ENCODE data around the gene BANK1.

The BANK1 gene

DNA sequence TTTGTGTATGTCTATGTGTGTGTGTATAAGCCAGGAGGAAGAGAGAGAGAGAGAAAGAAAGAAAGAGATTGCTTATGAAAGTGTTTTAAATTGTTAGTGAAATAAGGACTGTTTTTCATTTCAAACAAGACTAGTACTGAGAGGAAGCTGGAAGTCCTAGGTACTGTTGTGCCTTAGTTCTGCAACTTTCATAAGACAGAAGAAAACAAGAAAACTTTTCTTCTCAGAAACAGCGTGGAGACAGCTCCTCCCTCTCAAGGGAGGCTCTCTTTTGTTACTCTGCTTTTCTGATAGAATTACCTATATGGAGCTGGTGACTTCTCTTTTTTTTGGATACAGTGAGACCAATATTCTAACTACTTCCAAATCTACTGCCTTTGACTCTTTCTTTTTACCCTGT is 62.5 kb downstream of the BANK1 start:
- Mint-ChIP-seq H3K36me3 (ENCODE audit: low read depth) (no peaks in the 10 kb centered on the region), H3K27ac (no peak overlapping the region), H3K4me3 (no peak overlapping the region), H3K4me1 (no peaks in the 10 kb centered on the region), H3K9me3 (no peaks in the 10 kb centered on the region), H3K27me3 (ENCODE audit: low read depth) (no peaks in the 10 kb centered on the region)
- TF ChIP-seq, protein P1, sequence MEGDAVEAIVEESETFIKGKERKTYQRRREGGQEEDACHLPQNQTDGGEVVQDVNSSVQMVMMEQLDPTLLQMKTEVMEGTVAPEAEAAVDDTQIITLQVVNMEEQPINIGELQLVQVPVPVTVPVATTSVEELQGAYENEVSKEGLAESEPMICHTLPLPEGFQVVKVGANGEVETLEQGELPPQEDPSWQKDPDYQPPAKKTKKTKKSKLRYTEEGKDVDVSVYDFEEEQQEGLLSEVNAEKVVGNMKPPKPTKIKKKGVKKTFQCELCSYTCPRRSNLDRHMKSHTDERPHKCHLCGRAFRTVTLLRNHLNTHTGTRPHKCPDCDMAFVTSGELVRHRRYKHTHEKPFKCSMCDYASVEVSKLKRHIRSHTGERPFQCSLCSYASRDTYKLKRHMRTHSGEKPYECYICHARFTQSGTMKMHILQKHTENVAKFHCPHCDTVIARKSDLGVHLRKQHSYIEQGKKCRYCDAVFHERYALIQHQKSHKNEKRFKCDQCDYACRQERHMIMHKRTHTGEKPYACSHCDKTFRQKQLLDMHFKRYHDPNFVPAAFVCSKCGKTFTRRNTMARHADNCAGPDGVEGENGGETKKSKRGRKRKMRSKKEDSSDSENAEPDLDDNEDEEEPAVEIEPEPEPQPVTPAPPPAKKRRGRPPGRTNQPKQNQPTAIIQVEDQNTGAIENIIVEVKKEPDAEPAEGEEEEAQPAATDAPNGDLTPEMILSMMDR (IDR thresholded peaks at IDR 0.05; ENCODE audit: unreplicated experiment in 3 of 3), result no peak

DNA sequence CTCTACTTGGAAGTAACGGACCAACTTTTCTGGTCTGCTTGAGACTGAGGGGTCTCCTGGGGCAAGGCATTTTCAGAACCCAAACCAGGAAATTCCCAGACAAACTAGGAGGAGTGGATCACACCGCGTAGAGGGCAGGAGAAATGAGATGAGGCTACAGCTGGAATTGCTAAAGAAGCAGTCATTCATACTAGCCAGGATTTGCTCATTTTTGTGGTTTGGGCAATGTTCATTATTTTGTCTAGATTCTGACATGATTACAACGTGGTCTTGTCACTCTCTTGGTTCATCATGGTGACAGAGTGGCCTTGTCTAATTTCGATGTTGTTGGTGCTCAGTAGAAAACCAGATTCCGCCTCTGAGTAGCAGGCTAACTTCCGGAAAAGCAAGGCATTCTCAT is 63.2 kb downstream of the BANK1 start:
- Mint-ChIP-seq H3K9me3 (no peaks in the 10 kb centered on the region), H3K27ac (no peak overlapping the region), H3K4me1 (no peaks in the 10 kb centered on the region), H3K36me3 (ENCODE audit: low read depth) (no peaks in the 10 kb centered on the region), H3K4me3 (no peak overlapping the region), H3K27me3 (ENCODE audit: low read depth) (no peaks in the 10 kb centered on the region)
- TF ChIP-seq, protein P1 (IDR thresholded peaks at IDR 0.05; ENCODE audit: unreplicated experiment in 3 of 3), result no peak

DNA sequence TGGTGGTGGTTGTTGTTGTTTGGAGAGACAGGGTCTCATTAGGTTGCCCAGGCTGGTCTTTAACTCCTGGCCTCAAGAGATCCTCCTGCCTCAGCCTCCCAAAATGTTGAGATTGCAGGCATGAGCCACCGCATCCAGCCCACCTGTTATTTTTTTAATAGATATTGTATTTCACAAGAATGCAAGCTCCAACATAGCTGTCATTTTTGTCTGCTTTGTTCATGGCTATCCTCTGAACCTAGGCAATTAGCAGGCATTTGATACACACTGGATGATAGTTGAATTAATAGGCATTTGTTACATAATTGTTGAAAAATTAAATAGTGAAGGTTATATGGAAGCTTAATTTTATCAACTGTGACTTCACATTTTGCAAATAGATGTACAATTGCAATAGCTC is 64.7 kb downstream of the BANK1 start:
- Mint-ChIP-seq H3K9me3 (no peaks in the 10 kb centered on the region), H3K4me1 (no peaks in the 10 kb centered on the region), H3K4me3 (no peak overlapping the region), H3K36me3 (ENCODE audit: low read depth) (no peaks in the 10 kb centered on the region), H3K27me3 (ENCODE audit: low read depth) (no peaks in the 10 kb centered on the region), H3K27ac (no peak overlapping the region)
- TF ChIP-seq, protein P1 (IDR thresholded peaks at IDR 0.05; ENCODE audit: unreplicated experiment in 3 of 3), result no peak

DNA sequence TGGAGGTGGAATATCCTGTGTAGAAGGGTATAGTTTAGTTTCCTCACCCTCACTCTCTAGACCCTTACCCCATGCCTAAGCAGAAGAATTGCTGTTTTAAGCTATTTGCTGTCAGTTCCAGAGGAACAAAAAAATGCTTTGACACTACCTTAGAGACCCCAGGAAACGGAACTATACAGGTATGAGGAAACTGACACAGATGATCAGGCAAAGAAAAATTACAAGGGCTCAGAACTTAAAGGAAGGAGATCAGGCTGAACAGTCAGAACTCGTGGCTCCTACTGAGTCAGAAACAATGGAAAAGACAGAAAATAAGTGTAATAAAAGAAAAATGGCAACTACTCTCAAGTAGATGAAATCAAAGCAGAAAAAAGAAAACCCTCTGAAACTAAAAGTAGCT is 65.6 kb downstream of the BANK1 start:
- no peaks in the 10 kb centered on the region for H3K9me3 Mint-ChIP-seq
- H3K4me1 Mint-ChIP-seq, result no peaks in the 10 kb centered on the region
- H3K27me3 Mint-ChIP-seq (ENCODE audit: low read depth), result no peaks in the 10 kb centered on the region
- H3K4me3 Mint-ChIP-seq, result no peak overlapping the region
- TF ChIP-seq, protein P1 (IDR thresholded peaks at IDR 0.05; ENCODE audit: unreplicated experiment in 3 of 3), result no peak
- H3K27ac Mint-ChIP-seq, result no peak overlapping the region
- no peaks in the 10 kb centered on the region for H3K36me3 Mint-ChIP-seq (ENCODE audit: low read depth)

DNA sequence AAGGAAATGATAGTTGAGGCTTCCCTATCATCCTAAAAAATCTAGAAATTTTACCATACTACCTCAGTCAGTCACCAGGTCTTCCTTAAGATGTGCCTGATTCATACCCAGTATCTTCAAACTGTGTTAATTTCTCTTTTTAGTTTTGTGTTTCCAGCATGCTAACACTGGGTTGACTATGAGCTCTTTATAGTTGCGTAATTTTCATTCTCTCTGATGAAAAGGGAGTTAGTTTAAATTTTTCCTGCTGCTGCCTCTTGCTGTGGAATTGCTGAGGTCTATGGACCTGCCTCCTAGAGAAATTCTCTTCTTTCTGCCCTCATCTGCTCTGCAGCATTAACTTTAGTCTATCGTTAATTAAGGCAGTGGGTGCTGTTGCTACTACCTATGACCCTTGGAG is 66.6 kb downstream of the BANK1 start:
- H3K27ac Mint-ChIP-seq, result no peak overlapping the region
- no peaks in the 10 kb centered on the region for H3K36me3 Mint-ChIP-seq (ENCODE audit: low read depth)
- TF ChIP-seq, protein P1 (IDR thresholded peaks at IDR 0.05; ENCODE audit: unreplicated experiment in 3 of 3), result no peak
- no peak overlapping the region for H3K4me3 Mint-ChIP-seq
- no peaks in the 10 kb centered on the region for H3K4me1 Mint-ChIP-seq
- H3K27me3 Mint-ChIP-seq (ENCODE audit: low read depth), result no peaks in the 10 kb centered on the region
- no peaks in the 10 kb centered on the region for H3K9me3 Mint-ChIP-seq

DNA sequence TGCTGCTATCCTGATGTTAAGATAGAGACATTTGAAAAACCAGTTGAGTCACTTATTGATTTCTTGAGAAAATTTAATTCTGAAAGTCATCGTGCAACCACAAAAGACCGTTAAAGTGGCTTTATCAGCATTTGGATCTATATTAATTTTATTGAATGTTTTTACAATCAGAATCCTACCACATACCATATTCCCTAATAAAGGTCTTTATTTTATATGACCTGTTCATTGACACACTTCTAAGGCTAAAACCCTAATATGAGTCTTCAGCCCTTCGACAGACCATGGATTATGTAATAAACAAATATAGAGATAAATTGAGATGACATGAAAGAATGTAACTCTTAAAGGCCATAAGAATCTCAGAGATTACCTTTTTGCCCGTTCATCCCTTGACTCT is 68.1 kb downstream of the BANK1 start:
- H3K36me3 Mint-ChIP-seq (ENCODE audit: low read depth), result no peaks in the 10 kb centered on the region
- no peak overlapping the region for H3K27ac Mint-ChIP-seq
- H3K4me1 Mint-ChIP-seq, result no peaks in the 10 kb centered on the region
- H3K9me3 Mint-ChIP-seq, result no peaks in the 10 kb centered on the region
- H3K27me3 Mint-ChIP-seq (ENCODE audit: low read depth), result no peaks in the 10 kb centered on the region
- H3K4me3 Mint-ChIP-seq, result no peak overlapping the region
- TF ChIP-seq, protein P1 (IDR thresholded peaks at IDR 0.05; ENCODE audit: unreplicated experiment in 3 of 3), result no peak

All from nephron (organoid).